Measurements from ENCODE around the gene RAD50.
"Not testable (repeated sequence)": the region's sequence is repeated elsewhere in the genome, so short reads cannot be mapped to it uniquely, and the experiment has no call there.

RAD50 gene

DNA sequence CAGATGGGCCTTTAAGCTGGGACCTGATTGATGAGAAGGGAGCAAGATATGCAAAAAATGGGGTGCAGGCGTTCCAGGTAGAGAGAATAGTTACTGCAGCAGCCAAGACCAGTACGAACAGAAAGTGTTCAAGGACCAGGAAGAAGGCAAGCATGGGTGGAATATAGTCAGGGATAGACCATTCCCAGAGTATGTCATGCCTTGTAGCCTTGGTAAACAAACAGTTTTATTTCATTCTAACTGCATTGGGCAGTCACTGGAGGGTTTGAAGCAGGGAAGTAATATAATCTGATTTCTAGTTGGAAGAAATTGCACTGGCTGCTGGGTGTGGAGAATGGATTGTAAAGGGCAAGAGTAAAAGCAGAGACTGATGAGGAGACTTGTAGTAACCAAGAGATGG lies 70.7 kb downstream of the RAD50 start:
- no peak for ATAC-seq

DNA sequence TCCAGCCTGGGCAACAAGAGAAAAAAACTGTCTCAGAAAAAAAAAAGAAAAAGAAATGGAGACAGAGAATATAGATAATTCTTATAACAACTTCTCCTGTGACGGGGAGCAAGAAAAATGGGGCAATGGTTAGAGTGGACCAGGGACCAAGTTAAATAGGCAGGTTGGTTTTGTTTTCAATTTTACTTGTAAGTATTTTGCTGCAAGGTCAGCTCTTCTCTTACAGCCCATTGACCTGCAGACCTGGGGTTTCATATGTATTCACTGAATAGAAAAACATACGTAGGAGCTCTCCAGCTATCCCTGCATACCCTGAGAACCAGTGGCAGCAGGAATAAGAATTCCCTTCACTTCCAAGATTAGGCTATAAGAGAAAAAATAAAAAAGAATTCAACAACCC lies 72.0 kb downstream of the RAD50 start:
- ATAC-seq = no peak
- TF ChIP-seq, protein P1, sequence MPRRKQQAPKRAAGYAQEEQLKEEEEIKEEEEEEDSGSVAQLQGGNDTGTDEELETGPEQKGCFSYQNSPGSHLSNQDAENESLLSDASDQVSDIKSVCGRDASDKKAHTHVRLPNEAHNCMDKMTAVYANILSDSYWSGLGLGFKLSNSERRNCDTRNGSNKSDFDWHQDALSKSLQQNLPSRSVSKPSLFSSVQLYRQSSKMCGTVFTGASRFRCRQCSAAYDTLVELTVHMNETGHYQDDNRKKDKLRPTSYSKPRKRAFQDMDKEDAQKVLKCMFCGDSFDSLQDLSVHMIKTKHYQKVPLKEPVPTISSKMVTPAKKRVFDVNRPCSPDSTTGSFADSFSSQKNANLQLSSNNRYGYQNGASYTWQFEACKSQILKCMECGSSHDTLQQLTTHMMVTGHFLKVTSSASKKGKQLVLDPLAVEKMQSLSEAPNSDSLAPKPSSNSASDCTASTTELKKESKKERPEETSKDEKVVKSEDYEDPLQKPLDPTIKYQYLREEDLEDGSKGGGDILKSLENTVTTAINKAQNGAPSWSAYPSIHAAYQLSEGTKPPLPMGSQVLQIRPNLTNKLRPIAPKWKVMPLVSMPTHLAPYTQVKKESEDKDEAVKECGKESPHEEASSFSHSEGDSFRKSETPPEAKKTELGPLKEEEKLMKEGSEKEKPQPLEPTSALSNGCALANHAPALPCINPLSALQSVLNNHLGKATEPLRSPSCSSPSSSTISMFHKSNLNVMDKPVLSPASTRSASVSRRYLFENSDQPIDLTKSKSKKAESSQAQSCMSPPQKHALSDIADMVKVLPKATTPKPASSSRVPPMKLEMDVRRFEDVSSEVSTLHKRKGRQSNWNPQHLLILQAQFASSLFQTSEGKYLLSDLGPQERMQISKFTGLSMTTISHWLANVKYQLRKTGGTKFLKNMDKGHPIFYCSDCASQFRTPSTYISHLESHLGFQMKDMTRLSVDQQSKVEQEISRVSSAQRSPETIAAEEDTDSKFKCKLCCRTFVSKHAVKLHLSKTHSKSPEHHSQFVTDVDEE (CRISPR knock-in tag; IDR thresholded peaks at IDR 0.05) = no peak
- TF ChIP-seq ZC3H10 (CRISPR knock-in tag; IDR thresholded peaks at IDR 0.05) (no peak), TOX (CRISPR knock-in tag; IDR thresholded peaks at IDR 0.05; ENCODE audit: borderline replicate concordance) (no peak), BACH2 (CRISPR knock-in tag; IDR thresholded peaks at IDR 0.05; ENCODE audit: borderline replicate concordance) (no peak), ISL1 (CRISPR knock-in tag; IDR thresholded peaks at IDR 0.05) (no peak), ZFP30 (CRISPR knock-in tag; IDR thresholded peaks at IDR 0.05) (no peak), GLIS3 (CRISPR knock-in tag; IDR thresholded peaks at IDR 0.05) (no peak), ZFP3 (CRISPR knock-in tag; IDR thresholded peaks at IDR 0.05) (no peak), ZNF565 (CRISPR knock-in tag; conservative IDR thresholded peaks at IDR 0.05; ENCODE audit: low read depth) (no peak), OSR1 (CRISPR knock-in tag; IDR thresholded peaks at IDR 0.05) (no peak), SNAI2 (CRISPR knock-in tag; IDR thresholded peaks at IDR 0.05) (no peak), RARB (CRISPR knock-in tag; IDR thresholded peaks at IDR 0.05) (no peak), PPARA (CRISPR knock-in tag; IDR thresholded peaks at IDR 0.05; ENCODE audit: borderline replicate concordance) (no peak)

More for the DNA sequence above, 70.7 kb downstream of the RAD50 start:
- TF ChIP-seq SNAI2 (CRISPR knock-in tag; IDR thresholded peaks at IDR 0.05) (no peak), ZC3H10 (CRISPR knock-in tag; IDR thresholded peaks at IDR 0.05) (no peak), ARNTL (CRISPR knock-in tag; IDR thresholded peaks at IDR 0.05; ENCODE audit: borderline replicate concordance, low read depth) (no peak), TCF4 (CRISPR knock-in tag; IDR thresholded peaks at IDR 0.05; ENCODE audit: borderline replicate concordance) (no peak), ZFP30 (CRISPR knock-in tag; IDR thresholded peaks at IDR 0.05) (no peak), ESRRG (CRISPR knock-in tag; IDR thresholded peaks at IDR 0.05) (no peak), ZNF70 (CRISPR knock-in tag; IDR thresholded peaks at IDR 0.05) (no peak), PPARA (CRISPR knock-in tag; IDR thresholded peaks at IDR 0.05; ENCODE audit: borderline replicate concordance) (no peak)
- TF ChIP-seq, protein P2, sequence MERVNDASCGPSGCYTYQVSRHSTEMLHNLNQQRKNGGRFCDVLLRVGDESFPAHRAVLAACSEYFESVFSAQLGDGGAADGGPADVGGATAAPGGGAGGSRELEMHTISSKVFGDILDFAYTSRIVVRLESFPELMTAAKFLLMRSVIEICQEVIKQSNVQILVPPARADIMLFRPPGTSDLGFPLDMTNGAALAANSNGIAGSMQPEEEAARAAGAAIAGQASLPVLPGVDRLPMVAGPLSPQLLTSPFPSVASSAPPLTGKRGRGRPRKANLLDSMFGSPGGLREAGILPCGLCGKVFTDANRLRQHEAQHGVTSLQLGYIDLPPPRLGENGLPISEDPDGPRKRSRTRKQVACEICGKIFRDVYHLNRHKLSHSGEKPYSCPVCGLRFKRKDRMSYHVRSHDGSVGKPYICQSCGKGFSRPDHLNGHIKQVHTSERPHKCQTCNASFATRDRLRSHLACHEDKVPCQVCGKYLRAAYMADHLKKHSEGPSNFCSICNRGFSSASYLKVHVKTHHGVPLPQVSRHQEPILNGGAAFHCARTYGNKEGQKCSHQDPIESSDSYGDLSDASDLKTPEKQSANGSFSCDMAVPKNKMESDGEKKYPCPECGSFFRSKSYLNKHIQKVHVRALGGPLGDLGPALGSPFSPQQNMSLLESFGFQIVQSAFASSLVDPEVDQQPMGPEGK (CRISPR knock-in tag; IDR thresholded peaks at IDR 0.05; ENCODE audit: borderline replicate concordance) = no peak

DNA sequence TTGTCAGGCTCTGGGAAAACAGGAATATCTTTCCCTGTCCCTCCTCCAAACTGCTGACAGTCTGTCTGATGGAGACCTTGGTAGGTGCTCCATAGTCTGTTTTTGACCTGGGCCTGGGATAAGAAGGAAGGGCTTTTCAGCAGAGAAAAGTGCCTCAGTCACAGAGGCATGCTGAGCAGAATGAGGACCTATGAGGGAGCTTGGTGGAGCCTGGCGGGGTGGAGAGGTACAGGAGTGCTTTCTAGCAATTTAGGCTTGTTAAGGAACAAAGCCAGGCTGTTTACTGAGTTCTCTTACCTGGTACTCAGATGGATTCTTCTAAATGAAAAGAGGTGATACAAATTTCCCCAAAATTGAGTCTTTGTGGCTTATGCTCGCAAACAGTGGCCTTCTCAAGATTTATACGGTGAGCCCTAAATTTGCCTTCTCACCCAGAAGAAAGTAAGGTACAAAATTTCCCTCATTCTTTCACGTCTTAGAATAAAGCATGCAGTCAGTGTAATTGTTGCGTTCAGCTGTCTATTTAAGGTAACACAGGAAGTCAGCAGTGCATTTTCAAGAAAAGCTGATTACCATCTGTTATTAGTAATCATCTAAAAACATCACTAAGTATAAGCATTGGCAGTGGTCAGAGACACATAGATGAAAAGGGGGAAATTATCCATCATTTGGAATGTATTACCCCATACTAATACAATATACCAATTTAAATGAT lies 72.6 kb downstream of the RAD50 start:
- no peak for ATAC-seq
- TF ChIP-seq, protein P3, sequence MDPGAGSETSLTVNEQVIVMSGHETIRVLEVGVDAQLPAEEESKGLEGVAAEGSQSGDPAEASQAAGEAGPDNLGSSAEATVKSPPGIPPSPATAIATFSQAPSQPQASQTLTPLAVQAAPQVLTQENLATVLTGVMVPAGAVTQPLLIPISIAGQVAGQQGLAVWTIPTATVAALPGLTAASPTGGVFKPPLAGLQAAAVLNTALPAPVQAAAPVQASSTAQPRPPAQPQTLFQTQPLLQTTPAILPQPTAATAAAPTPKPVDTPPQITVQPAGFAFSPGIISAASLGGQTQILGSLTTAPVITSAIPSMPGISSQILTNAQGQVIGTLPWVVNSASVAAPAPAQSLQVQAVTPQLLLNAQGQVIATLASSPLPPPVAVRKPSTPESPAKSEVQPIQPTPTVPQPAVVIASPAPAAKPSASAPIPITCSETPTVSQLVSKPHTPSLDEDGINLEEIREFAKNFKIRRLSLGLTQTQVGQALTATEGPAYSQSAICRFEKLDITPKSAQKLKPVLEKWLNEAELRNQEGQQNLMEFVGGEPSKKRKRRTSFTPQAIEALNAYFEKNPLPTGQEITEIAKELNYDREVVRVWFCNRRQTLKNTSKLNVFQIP (CRISPR knock-in tag; IDR thresholded peaks at IDR 0.05; ENCODE audit: borderline replicate concordance, low read depth) = no peak
- TF ChIP-seq BACH2 (CRISPR knock-in tag; IDR thresholded peaks at IDR 0.05; ENCODE audit: borderline replicate concordance) = no peak
- no peak for TF ChIP-seq ZNF8 (CRISPR knock-in tag; IDR thresholded peaks at IDR 0.05)
- no peak for TF ChIP-seq OSR1 (CRISPR knock-in tag; IDR thresholded peaks at IDR 0.05)
- TF ChIP-seq GLIS3 (CRISPR knock-in tag; IDR thresholded peaks at IDR 0.05) = no peak
- TF ChIP-seq, protein P4, sequence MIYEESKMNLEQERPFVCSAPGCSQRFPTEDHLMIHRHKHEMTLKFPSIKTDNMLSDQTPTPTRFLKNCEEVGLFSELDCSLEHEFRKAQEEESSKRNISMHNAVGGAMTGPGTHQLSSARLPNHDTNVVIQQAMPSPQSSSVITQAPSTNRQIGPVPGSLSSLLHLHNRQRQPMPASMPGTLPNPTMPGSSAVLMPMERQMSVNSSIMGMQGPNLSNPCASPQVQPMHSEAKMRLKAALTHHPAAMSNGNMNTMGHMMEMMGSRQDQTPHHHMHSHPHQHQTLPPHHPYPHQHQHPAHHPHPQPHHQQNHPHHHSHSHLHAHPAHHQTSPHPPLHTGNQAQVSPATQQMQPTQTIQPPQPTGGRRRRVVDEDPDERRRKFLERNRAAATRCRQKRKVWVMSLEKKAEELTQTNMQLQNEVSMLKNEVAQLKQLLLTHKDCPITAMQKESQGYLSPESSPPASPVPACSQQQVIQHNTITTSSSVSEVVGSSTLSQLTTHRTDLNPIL (CRISPR knock-in tag; IDR thresholded peaks at IDR 0.05; ENCODE audit: low read depth) = no peak

DNA sequence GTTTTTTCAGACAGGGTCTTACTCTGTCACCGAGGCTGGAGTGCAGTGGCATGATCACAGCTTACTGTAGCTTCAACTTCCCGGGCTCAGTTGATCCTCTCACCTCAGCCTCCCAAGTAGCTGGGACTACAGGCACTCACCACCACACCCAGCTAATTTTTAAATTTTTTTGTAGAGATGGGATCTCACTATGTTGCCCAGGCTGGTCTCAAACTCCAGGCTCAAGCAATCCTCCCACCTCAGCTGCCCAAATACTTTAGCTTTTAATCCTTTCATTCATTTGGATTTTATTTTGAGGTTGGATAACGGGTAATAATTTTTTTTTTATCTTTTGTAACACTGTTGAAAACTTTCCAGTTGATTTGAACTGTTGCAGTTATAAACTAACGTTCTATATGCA lies 76.8 kb downstream of the RAD50 start:
- ATAC-seq = not testable (repeated sequence)

All from SK-N-SH treated with all-trans-retinoic acid at 6 μM for 48 hours (cell line).